ENCODE results near the gene ADAMTS18. TPM values are rescaled to one million over a fixed set of nuclear protein-coding genes. Genes with fewer than 3 reads are reported as not detected.

ADAMTS18 gene
- total and polyA plus RNA-seq, 9 of the 15 experiments (the other 6 are each of a cell fraction or from before 2014, with no cell fraction given): not detected

DNA sequence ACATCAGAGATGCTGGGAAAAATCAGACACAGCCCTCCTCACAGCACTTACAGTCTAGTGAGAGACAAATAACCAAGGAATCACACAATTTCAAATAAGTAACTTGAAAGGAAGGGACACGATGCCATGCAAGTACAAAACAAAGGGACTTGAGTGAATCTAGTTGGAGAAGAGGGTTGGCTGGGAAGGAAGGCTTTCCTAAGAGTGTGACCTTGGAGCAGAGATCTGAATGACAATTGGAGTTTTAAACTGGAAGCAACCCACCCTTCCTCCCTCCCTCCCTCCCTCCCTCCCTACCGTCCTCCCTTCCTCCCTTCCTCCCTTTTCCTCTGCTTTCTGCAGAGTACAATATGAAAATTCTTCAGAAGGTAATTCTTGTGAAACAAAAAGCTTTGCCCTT, 31.1 kb downstream of the ADAMTS18 start:
- Histone ChIP-seq H3K9ac (ENCODE audit: insufficient read depth in 1 of 2, low read depth in 2 of 2, low read length in 2 of 2) (no peak overlapping the region), H3K4me3 (no peak overlapping the region), H4K20me1 (replicated peaks; ENCODE audit: control insufficient read depth, insufficient read depth, low read length) (no peaks in the 10 kb centered on the region), H3K36me3 (ENCODE audit: control insufficient read depth, insufficient read depth, low read length) (no peaks in the 10 kb centered on the region), H3K9me1 (ENCODE audit: control insufficient read depth, insufficient read depth, low read length) (no peaks in the 10 kb centered on the region), H3K79me2 (ENCODE audit: control insufficient read depth, insufficient read depth, low read length) (no peaks in the 10 kb centered on the region), H3K4me2 (ENCODE audit: insufficient read depth, low read length) (no peak overlapping the region), H3K27ac (ENCODE audit: extremely low read depth, low read depth, low read length) (no peak overlapping the region), H3K9me3 (replicated peaks; ENCODE audit: control insufficient read depth, insufficient read depth, low read depth, low read length) (no peaks in the 10 kb centered on the region), H2AFZ (ENCODE audit: low read depth, low read length) (no peak overlapping the region), H3K4me1 (replicated peaks in 1 of 2; ENCODE audit: control insufficient read depth in 2 of 2, insufficient read depth in 2 of 2, low read length in 2 of 2) (no peaks in the 10 kb centered on the region), H3K27me3 (ENCODE audit: control insufficient read depth in 2 of 2, insufficient read depth in 2 of 2, low read length in 2 of 2) (no peaks in the 10 kb centered on the region)
- WGBS (ENCODE audit: insufficient coverage, low coverage, missing lambda C conversion rate): 0% methylated on average over 1 of the region's 2 CpGs
- no peak for DNase-seq (ENCODE audit: extremely low read depth in 1 of 4, low spot score in 3 of 4)
- in situ Hi-C loops (cut with MboI): no loop called here
- no peak for ATAC-seq
- no peak for FAIRE-seq
- intact Hi-C loops (cut with micrococcal nuclease): loop anchor here (10.0 kb wide), 1 partner anchor 181 kb away; no protein-coding TSS in a partner anchor
- ChIA-PET POLR2A (no interaction called here), CTCF (ENCODE audit: low intra/inter-chr PET ratio) (no interaction called here)
- no TSS peak for BruUV-seq (replicated peaks)
- TF ChIP-seq POLR2AphosphoS5 (IDR thresholded peaks at IDR 0.05; ENCODE audit: control insufficient read depth, insufficient read depth, low read depth, low read length): no peak
- TF ChIP-seq, protein P1, sequence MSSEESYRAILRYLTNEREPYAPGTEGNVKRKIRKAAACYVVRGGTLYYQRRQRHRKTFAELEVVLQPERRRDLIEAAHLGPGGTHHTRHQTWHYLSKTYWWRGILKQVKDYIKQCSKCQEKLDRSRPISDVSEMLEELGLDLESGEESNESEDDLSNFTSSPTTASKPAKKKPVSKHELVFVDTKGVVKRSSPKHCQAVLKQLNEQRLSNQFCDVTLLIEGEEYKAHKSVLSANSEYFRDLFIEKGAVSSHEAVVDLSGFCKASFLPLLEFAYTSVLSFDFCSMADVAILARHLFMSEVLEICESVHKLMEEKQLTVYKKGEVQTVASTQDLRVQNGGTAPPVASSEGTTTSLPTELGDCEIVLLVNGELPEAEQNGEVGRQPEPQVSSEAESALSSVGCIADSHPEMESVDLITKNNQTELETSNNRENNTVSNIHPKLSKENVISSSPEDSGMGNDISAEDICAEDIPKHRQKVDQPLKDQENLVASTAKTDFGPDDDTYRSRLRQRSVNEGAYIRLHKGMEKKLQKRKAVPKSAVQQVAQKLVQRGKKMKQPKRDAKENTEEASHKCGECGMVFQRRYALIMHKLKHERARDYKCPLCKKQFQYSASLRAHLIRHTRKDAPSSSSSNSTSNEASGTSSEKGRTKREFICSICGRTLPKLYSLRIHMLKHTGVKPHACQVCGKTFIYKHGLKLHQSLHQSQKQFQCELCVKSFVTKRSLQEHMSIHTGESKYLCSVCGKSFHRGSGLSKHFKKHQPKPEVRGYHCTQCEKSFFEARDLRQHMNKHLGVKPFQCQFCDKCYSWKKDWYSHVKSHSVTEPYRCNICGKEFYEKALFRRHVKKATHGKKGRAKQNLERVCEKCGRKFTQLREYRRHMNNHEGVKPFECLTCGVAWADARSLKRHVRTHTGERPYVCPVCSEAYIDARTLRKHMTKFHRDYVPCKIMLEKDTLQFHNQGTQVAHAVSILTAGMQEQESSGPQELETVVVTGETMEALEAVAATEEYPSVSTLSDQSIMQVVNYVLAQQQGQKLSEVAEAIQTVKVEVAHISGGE (CRISPR knock-in tag; IDR thresholded peaks at IDR 0.05): no peak
- no peak for TF ChIP-seq SUPT5H (IDR thresholded peaks at IDR 0.05)
- TF ChIP-seq ZNF830 (CRISPR knock-in tag; IDR thresholded peaks at IDR 0.05): no peak
- TF ChIP-seq GATA2 (CRISPR knock-in tag; IDR thresholded peaks at IDR 0.05): no peak
- TF ChIP-seq ATF7 (IDR thresholded peaks at IDR 0.05): no peak
- TF ChIP-seq CHD4 (IDR thresholded peaks at IDR 0.05; ENCODE audit: insufficient read depth, insufficient replicate concordance, low read depth, low read length, poor library complexity, severe bottlenecking): no peak
- no peak for TF ChIP-seq BRD9 (IDR thresholded peaks at IDR 0.05; ENCODE audit: low read depth, partially characterized antibody)
- no peak for TF ChIP-seq IFI16 (CRISPR knock-in tag; IDR thresholded peaks at IDR 0.05)
- TF ChIP-seq, protein P2, sequence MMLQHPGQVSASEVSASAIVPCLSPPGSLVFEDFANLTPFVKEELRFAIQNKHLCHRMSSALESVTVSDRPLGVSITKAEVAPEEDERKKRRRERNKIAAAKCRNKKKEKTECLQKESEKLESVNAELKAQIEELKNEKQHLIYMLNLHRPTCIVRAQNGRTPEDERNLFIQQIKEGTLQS (IDR thresholded peaks at IDR 0.05): no peak
- TF ChIP-seq, protein P2 (CRISPR knock-in tag; conservative IDR thresholded peaks at IDR 0.05): no peak
- TF ChIP-seq, protein P3, sequence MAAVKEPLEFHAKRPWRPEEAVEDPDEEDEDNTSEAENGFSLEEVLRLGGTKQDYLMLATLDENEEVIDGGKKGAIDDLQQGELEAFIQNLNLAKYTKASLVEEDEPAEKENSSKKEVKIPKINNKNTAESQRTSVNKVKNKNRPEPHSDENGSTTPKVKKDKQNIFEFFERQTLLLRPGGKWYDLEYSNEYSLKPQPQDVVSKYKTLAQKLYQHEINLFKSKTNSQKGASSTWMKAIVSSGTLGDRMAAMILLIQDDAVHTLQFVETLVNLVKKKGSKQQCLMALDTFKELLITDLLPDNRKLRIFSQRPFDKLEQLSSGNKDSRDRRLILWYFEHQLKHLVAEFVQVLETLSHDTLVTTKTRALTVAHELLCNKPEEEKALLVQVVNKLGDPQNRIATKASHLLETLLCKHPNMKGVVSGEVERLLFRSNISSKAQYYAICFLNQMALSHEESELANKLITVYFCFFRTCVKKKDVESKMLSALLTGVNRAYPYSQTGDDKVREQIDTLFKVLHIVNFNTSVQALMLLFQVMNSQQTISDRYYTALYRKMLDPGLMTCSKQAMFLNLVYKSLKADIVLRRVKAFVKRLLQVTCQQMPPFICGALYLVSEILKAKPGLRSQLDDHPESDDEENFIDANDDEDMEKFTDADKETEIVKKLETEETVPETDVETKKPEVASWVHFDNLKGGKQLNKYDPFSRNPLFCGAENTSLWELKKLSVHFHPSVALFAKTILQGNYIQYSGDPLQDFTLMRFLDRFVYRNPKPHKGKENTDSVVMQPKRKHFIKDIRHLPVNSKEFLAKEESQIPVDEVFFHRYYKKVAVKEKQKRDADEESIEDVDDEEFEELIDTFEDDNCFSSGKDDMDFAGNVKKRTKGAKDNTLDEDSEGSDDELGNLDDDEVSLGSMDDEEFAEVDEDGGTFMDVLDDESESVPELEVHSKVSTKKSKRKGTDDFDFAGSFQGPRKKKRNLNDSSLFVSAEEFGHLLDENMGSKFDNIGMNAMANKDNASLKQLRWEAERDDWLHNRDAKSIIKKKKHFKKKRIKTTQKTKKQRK (IDR thresholded peaks at IDR 0.05; ENCODE audit: borderline replicate concordance, low read depth, low read length): no peak
- TF ChIP-seq, protein P4, sequence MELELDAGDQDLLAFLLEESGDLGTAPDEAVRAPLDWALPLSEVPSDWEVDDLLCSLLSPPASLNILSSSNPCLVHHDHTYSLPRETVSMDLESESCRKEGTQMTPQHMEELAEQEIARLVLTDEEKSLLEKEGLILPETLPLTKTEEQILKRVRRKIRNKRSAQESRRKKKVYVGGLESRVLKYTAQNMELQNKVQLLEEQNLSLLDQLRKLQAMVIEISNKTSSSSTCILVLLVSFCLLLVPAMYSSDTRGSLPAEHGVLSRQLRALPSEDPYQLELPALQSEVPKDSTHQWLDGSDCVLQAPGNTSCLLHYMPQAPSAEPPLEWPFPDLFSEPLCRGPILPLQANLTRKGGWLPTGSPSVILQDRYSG (tag; conservative IDR thresholded peaks at IDR 0.05; ENCODE audit: low read depth): no peak
- no peak for TF ChIP-seq HOXB6 (CRISPR knock-in tag; IDR thresholded peaks at IDR 0.05; ENCODE audit: borderline replicate concordance)
